HG03520 (cell line): ENCODE data around the gene OGFR.

Source experiments
- ATAC-seq: cut with Tn5 transposase; IDR thresholded peaks from one replicate; pipeline ENCODE4 v1.9.1; 2021; ENCODE audit warnings: mild to moderate bottlenecking, moderate library complexity; ENCODE audit not compliant: unreplicated experiment

Gene OGFR

DNA sequence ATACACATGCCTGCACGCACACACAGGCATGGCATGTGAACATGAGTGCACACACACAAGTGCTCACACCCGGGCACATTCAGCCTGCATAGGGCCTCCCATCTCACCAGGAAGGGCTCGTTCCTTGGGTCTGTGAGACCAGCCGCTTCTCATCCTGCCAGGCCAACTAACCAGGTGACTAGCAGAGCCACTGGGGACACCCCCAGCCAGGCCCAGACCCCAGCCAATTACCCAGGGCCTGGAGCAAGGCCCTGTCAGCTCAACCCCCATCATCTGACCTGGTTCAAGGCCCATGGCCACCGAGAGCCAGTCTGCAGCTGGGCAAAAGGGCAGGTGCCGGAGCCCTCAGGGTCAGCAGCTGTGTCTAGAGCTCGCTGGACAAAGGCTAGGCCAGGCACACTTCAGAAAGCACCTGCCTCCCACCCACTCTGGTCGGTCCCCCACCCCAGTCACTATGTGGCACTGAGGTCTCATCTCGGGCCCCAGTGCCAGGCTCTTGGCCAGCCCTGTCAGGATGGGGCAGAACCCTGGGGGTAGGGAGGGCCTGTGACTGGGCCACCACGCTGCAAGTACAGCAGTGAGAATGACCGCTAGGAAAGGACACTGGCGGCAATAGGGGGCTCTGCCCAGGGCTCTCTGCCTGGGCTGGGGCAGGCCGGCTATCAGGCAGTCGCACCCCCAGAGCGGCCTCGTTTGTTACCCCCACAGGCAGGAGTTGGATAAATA is 35.1 kb upstream of the OGFR start:
- ATAC-seq, result no peak

DNA sequence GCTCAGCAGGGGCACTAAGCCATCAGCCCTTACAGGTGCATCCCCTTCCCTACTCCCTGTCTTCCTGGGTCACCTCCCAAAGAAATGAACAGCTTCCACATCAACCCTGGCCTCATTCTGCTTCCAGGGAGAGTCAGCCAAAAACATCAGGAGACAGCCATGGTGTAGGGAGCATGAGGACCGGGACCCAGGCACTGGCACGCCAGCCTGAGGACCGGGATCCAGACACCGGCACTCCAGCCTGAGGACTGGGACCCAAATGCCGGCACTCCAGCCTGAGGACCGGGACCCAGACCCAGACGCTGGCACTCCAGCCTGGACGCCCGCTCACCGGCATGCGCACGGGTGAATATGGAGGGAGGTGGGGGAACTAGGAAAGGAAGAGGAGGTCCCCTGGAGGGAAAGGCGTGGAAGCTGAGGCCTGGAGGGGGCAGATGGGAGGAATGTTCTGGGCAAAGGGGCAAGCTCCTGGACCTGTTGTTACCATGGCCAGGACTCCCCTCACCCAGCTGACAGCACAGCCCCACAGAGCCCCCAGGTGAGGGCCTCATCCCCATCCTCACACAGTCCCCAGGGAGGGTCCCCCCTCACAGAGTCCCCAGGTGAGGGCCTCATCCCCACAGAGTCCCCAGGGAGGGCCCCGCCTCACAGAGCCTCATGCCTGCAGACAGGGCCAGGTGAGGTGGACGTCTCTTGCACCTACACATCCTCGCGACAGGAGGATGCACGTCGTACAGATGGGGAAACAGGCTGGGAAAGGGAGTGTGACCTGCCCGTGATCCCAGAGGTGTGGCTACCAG is 34.3 kb upstream of the OGFR start:
- no peak for ATAC-seq

DNA sequence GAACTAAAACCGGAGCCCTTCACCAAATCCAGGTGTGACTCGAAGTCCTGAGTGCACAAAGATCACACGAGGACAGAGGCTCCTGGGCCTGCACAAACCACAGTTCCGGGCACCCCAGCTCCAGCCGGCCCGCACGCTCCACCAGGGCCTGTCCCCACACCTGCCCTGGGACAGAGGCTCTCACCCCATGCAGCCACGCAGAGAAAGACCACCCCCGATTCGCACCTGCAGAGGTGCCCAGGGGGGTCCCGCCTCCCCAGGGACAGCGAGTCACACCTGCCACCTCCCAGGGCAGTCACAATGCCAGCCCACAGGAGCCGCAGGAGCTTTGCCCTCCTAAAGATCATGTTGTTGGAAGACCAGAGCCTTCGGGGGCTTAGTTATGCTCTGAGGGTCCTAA is 33.7 kb upstream of the OGFR start:
- no peak for ATAC-seq

DNA sequence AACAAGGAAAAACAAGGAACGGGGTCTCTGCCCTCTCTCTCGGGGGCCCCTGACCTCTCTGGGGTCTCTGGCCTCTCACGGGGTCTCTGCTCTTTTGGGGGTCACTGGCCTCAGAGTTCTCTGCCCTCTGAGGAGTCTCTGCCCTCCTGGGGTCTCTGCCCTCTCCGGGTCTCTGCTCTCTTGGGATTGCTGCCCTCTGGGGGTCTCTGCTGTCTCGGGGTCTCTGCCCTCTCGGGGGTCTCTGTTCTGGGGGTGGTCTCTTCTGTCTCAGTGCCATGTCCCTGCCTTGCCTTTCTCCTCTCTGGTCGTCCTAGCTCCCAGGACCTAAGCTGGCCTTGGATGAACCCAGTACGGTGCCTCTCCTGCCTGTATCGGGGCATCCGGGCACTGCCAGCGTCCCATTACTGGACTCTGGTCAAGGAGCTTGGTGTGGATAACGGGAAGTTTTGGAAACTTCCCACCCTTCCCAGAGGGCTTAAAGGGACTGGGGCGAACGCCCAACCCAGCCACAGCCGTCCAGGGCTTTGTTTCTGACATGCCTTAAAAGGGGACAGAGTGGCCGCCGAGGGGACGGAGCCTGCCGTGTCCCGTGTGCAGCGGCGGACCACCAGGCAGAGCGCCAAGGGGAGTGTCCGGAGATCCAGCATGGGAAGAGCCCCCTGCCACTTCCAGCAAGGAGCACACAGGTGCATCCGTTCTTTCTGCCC is 33.1 kb upstream of the OGFR start:
- no peak for ATAC-seq

DNA sequence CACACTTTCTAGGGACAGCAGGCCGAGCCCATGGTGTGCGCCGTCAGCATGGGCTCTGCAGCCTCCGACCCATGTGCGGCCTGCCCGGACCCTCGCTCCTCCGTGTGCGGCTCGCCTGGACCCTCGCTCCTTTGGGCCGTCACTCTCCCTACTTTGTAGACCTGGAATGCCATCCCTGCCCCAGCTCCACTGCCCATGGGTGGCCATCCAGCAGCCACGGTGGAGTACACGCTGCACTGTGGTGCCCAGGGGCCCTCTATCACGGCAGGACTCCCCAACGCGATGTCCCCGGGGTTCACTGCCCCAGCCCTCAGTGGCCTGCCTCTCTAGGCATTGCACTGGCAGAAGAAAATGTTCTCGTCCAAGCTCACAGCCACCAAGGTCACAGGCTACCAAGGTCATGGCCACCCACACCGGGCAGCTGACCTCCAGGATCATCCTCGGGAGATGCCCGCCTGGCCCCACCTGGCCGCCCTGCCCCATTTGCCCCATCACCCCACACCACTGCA is 32.5 kb upstream of the OGFR start:
- no peak for ATAC-seq

DNA sequence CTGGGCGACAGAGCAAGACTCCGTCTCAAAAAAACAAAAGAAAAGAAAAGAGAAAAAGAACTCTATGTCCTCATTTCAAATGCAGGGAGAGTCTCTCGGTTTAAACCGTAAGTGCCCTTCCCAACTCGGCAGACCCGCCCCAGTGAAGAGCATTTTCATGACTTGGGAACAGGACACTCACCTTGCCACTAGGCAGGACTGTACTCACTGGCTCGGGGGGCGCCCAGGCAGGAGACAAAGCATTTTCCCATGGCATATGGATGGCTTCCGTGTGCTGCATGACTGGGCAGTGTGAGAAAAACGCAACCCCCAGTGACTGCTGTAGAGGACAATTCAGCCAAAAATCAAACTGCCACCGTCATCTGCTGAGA is 32.0 kb upstream of the OGFR start:
- no peak for ATAC-seq

DNA sequence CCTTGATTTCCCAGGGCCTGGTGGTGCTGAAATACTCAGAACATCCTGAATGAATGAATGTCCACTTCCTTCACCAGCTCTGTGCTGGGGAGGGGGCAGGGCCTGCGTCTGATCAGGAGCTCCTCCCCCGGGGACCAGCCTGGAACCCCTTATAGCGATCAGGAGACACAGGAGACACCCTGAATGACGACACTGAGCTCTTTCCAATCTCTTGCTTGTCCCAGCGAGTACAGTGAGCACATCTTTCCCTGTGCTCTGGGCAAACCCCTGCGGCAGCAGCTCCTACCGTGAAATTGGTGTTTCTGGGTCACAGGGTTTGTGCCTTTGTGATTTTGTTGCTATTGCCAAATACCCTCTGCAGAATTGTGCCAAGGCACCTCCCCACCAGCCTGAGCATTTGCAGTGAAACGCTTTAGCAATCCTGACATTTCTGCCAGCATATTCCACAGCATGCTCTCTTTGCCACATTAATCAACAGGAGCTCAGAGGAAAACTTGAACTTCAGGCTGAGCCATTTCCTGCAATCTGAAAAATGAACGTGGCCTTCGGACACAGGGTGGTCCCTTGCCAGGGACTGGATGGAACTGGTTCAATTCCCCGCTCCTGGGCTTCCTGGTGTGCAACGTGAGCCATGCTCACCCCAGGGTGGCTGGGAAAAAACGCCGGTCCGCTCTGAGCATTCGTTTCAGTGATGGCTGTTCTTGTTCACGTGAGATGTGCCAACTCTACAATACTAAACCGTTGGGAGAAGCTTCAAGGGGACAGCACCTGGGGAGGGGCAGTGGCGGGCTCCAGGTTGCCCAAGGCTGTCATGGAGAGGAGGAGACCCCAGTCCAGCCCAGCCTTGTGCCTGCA is 31.4 kb upstream of the OGFR start:
- no peak for ATAC-seq

DNA sequence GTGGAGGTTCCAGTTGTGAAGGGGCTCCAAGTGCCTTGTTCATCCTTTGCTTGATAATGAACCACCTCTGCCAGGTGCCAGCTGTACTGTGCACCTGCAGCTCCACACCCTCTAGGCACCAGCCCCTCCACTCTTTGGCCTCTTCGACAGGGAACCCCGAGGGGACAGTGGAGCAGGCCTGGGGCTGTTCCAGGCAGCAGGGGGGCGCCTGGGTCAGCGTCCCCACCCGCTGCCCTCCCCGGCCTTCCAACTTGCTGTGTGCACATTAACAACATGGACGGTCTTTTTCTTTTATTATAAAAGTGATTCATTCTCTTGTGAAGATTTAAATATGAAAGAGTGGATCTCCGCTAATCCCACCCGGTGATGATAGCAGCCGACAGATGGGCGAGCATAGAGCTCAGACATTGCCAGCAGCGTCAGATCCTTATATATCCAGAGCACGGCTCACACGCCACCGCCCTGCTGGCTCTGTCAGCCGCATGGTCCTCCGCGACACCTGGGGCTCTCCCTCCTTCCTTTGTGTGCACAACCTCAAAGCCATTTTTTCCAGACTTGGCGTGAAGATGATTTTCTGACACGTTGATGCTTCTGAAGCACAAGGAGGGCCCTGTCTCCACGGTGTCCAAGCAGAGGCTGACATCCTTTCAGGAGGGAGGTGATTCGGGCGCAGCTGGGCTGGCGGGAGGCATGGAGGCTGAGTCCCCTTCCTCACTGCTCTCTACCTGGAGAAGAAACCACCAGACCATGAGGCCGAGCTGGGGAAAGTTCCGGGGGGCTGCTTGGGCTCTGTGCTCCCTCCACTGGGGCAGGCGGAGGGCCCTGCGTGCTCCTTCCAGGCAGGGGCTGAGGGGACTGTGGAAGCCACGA is 30.6 kb upstream of the OGFR start:
- ATAC-seq, result no peak

DNA sequence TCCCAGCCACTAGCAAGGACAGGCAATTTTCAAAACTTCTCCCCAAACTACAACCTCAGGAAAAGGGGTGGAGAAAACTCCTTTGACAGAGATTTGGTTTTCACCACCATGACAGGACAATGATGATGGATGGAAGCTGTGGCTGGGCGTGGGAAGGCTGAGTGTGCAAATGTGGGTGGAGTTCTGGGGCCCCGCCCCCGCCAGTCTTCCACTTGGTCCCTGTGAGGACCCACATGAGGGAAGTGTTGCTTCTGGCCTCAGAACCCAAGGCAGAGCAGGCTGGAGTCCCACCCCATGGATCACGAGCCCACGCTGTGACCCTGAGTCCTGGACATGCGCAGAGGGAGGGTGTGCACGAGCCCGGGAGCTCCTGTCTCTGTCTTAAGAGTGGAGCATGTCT is 29.9 kb upstream of the OGFR start:
- no peak for ATAC-seq

DNA sequence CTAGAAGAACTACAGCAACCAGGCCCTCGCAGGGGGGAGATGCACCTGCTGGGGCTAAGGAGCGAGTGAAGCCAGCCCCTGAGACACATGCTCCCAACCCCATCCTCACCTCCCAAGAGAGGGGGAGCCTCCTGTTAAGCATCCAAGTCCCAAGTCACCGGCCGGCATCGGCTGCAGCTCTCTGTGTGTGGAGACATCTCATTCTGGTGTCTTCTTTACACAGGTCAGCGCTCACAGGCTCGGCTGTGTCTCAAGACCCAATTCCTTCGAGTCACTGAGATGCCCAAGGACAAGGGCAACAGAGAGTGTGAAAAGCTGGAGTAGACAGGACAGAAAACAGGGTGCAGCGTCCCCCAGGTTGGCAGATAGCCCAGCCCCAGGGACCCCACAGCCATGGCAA is 29.4 kb upstream of the OGFR start:
- no peak for ATAC-seq

DNA sequence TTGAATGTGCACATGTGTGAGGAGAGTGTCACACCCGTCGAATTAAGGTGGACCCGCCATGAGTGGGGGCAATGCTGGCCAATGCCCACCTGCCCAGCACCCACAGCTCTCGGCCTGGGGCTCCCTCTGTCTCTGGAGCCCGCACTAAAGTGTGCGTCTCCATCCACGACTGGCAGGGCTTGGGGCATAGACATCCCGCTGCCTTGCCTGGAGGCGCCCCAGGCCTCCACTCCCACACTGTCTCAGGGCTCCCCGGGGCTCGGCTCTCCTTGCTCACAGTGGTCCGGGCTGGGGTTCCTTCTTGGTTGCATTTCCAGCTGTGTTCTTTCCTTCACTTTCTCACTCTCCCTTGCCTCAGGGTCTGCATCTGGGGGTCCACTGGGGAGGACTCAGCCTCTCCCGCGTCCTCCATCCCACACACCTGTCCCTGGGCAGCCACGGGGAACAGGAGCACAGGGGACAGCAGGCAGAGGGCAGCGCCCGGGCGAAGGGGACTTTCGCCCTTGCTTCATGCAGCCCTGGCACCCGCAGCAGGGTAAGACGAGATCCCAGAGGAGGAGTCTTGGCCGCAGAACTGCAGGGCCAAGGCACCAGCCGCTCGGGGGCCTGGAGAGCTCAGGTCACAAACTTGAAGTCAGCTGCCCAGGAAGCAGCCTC is 28.5 kb upstream of the OGFR start:
- ATAC-seq, result no peak

DNA sequence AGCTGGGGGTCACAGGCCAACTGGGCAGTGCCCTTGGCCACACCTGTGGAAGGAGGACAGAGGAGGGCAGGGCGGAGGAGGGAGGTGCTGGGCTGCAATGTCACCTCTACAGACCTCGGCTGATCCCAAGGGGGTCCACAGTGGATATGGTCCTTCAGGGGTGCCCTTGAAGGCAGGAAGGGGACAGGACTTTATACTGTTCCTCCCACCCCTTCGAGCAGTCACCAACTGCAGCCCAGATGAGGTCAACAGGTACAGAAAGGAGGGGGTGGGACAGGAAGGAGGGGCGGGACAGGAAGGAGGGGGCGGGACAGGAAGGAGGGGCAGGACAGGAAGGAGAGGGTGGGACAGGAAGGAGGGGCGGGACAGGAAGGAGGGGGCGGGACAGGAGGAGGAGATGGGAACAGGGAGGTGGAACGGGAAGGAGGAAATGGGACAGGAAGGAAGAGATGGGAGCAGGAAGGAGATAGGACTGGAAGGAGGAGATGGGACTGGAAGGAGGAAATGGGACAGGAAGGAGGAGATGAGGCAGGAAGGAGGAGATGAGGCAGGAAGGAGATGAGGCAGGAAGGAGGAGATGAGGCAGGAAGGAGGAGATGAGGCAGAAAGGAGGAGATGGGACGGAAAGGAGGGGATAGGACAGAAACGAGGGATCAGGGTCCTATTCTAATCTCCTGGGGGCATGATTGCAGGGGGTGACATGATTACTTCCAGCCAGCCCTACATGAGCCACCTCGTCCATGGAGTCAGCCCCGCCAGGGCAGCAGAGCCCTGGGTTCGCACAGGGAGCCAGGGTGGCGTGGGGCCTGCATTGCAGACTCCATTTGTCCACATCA is 27.7 kb upstream of the OGFR start:
- ATAC-seq, result no peak

DNA sequence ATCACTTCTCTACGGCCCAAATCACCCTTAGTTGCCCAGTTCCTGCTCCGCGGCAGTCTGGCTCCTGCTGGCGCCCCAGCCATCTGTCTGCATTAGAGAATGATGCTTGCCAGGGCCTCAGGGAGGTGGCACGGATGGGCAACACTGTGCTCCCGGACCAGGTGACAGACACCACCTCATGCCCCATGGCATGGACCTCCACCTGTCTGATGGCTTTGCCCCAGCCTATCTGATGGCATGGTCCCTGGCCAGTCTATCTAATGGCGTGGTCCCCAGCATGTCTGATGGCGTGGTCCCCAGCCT is 27.2 kb upstream of the OGFR start:
- ATAC-seq, result no peak

DNA sequence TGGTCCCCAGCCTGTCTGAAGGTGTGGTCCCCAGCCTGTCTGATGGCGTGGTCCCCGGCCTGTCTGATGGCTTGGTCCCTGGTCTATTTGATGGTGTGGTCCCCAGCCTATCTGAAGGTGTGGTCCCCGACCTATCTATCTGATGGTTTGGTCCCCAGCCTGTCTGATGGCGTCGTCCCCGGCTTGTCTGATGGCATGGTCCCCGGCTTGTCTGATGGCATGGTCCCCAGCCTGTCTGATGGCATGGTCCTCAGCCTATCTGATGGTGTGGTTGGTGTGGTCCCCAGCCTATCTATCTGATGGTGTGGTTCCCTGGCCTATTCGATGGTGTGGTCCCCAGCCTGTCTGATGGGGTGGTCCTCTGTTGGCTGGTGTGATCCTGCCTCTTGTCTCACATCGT is 26.6 kb upstream of the OGFR start:
- no peak for ATAC-seq

DNA sequence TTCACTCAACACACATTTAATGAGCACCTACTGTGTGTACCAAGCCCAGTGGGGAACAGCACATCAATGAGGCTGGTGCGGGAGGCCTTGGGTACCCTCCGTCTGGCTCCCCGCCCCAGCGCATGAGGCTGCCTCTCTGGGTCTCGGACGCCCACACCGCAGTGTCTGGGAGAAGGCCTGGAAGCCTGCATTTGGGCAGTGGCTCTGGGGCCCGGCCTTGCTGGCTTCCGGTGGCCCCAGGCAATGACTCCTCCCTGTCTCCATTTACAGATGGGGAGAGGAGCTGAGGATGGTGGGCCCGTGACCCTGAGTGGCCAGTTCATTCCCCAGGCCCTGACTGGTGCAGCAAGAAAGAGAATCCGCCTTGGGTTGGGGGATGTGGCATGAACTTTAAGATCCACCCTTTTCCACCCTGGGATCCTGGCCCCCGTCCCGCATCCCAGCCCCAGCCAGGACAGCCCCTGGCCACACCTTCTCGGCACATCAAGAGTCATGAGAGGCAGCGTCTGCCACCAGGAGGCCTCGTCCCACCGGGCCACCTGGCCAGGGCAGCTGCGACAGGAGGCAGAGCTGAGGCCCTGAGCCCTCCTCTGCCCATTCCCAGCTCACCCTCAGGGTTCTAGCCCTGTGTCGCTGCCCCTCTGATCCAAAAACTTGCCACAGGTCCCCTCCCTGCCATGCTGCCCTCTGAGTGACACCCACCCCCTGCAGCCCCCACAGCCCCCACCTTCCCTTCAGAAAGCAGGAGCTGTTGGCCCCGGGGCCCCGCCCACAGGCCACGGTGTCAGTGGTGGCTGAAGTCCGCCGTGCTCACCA is 25.8 kb upstream of the OGFR start:
- no peak for ATAC-seq

DNA sequence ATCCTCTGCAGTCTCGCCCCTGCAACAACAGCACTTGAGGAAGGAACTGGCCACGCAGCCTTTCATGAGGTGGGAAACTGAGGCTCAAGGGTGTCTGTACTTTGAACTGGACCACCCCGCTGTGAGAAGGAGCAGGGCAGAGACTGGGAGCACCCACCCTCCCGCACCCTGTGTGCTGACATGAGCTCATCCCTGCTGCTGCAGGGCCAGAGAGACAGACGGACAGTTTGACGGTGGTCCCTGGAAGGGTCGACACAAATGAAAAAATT is 25.3 kb upstream of the OGFR start:
- no peak for ATAC-seq

DNA sequence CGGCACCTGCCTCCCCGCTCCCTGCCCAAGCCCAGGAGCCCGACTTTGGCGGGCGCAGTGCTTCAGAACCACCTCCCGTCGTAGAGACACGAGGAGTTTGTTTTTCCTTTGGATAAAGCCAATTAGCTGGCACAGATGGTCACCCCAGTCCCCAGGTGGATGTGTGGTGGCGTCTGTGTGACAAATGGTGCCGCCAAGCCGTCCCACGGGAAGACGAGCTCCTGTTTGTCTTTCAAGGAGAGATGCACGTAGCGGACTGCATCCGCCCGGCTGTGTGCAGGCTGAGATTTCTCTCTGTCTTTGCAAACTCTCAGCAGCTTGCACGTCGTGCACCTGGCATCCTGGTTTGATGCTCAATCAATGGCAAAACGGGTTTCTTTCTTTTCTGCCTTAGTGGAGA is 24.4 kb upstream of the OGFR start:
- no peak for ATAC-seq

DNA sequence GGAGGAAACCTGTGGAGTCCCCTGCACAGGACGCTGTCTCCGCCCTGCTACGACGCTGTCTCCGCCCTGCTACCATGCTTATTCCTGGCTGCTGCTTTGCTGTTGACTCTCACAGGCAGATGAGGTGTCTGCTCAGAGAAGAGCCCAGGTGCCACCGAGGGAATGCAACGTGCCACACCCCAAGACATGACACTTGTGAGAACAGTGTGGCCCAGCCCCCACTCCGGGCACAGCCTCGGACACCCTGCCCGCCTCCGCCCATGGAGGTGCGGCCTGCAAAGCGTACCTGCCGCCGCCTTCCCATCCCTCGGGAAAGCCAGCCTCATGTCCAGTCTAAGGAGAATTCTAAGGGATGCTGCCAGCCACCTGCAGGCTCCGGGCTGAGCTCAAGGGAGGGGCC is 23.9 kb upstream of the OGFR start:
- no peak for ATAC-seq
